GM10248 (cell line): ENCODE measurements around the gene MSH3.

Experiments used
- CTCF ChIA-PET: fragments of 300-600 bp; sonication (Branson Sonifier 250); formaldehyde crosslinking; extraction: SDS; loops from one replicate; lab custom pipeline; 2021; ENCODE audit warnings: antibody characterized with exemption; lab: Yijun Ruan, JAX
- POLR2A ChIA-PET: fragments of 350-650 bp; sonication (Branson Sonifier 250); formaldehyde crosslinking; extraction: SDS; loops from one replicate; lab custom pipeline; 2020; ENCODE audit warnings: antibody characterized with exemption; lab: Yijun Ruan, JAX
- DNase-seq: peaks from one replicate; pipeline ENCODE4 v3.0.0; 2012; ENCODE audit errors: extremely low spot score
- CTCF ChIP-seq: IDR thresholded peaks from 2 replicates; pipeline ENCODE4 v1.5.1; 2012; ENCODE audit warnings: mild to moderate bottlenecking, low read depth; ENCODE audit errors: extremely low read depth, missing control alignments, control extremely low read depth

The MSH3 gene

GRCh38 chr5:80790698-80791097 is 136.2 kb downstream of the MSH3 start:
- POLR2A ChIA-PET: no interaction called here
- CTCF ChIA-PET: interaction anchor here (1.5 to 1.7 kb wide), 2 partner anchors 10 to 13 kb away, joined by 4 read pairs; no protein-coding TSS in a partner anchor
- DNase-seq: no peak
- TF ChIP-seq CTCF: no peak

DNA sequence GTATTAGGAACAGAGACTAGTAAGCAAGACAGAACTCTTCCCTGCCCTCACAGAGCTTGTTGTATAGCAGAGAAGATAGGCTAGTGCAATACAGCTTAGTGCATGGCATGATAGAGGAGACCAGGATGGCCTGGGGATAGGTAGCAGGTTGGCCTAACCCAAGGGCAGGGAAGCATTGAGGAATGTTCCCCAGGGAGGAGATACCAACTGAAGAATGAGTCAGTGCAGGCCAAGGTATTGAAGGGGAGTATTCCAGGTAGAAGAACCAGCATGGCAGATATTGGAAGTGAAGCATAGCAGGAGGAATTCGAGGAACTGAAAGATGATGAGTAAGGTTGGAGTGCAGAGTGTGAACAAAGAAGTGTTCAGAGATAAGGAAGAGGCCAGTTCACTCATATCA is 138.9 kb downstream of the MSH3 start:
- POLR2A ChIA-PET: no interaction called here
- CTCF ChIA-PET: interaction anchor here (1.6 kb wide), 1 partner anchor 16 kb away, joined by 3 read pairs; no protein-coding TSS in a partner anchor
- no peak for TF ChIP-seq CTCF
- no peak for DNase-seq

GRCh38 chr5:80796846-80797245 is 142.4 kb downstream of the MSH3 start:
- no peak for DNase-seq
- ChIA-PET CTCF (no interaction called here), POLR2A (no interaction called here)
- no peak for TF ChIP-seq CTCF

GRCh38 chr5:80797428-80798024 is 143.1 kb downstream of the MSH3 start:
- ChIA-PET POLR2A (no interaction called here), CTCF (no interaction called here)
- DNase-seq: no peak
- TF ChIP-seq CTCF: no peak

- no peak for TF ChIP-seq CTCF
- no peak for DNase-seq
- POLR2A ChIA-PET: no interaction called here
- CTCF ChIA-PET: interaction anchor here (0.8 to 1.4 kb wide), 3 partner anchors 12 to 39 kb away, joined by 3 read pairs; no protein-coding TSS in a partner anchor
Observed at GRCh38 chr5:80798166-80798565, 143.7 kb downstream of the MSH3 start.

GRCh38 chr5:80798633-80799032 is 144.2 kb downstream of the MSH3 start:
- DNase-seq: no peak
- no peak for TF ChIP-seq CTCF
- ChIA-PET POLR2A (no interaction called here), CTCF (interaction anchor here (0.6 to 1.8 kb wide), 6 partner anchors 12 to 38 kb away, joined by 3 to 6 read pairs (median 3); no protein-coding TSS in a partner anchor)
